NB4 (cell line): ENCODE data around the gene TSPAN15.

Experiments used
- POLR2A ChIP-seq: IDR thresholded peaks from 2 replicates; pipeline ENCODE4 v1.6.1; 2011; ENCODE audit warnings: mild to moderate bottlenecking; ENCODE audit not compliant: insufficient read length; ENCODE audit errors: extremely low read depth
- TF ChIP-seq, protein P1 (sequence below): IDR thresholded peaks from one replicate; pipeline ENCODE4 v1.5.1; 2012; ENCODE audit warnings: low read depth, low read length
- TF ChIP-seq, protein P2 (sequence below): IDR thresholded peaks from 2 replicates; pipeline ENCODE4 v1.6.1; 2011; ENCODE audit warnings: low read depth, low read length

DNA sequence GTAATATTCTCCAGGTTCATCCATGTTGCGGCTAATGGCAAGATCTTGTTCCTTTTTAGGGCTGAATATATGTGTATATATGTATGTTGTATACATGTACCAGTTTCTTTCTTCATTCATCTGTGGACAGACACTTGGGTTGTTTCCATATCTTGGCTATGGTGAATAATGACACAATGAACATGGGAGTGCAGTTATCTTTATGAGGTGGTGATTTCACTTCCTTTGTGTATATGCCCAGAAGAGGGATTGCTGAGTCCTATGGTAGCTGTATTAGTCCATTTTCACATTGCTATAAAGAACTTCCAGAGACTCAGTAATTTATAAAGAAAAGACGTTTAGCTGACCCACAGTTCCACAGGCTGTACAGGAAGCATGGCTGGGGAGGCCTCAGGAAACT lies 17.1 kb upstream of the TSPAN15 start:
- TF ChIP-seq POLR2A = no peak
- TF ChIP-seq, protein P1, sequence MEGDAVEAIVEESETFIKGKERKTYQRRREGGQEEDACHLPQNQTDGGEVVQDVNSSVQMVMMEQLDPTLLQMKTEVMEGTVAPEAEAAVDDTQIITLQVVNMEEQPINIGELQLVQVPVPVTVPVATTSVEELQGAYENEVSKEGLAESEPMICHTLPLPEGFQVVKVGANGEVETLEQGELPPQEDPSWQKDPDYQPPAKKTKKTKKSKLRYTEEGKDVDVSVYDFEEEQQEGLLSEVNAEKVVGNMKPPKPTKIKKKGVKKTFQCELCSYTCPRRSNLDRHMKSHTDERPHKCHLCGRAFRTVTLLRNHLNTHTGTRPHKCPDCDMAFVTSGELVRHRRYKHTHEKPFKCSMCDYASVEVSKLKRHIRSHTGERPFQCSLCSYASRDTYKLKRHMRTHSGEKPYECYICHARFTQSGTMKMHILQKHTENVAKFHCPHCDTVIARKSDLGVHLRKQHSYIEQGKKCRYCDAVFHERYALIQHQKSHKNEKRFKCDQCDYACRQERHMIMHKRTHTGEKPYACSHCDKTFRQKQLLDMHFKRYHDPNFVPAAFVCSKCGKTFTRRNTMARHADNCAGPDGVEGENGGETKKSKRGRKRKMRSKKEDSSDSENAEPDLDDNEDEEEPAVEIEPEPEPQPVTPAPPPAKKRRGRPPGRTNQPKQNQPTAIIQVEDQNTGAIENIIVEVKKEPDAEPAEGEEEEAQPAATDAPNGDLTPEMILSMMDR = no peak
- TF ChIP-seq, protein P2, sequence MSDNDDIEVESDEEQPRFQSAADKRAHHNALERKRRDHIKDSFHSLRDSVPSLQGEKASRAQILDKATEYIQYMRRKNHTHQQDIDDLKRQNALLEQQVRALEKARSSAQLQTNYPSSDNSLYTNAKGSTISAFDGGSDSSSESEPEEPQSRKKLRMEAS = no peak
